Epithelial cell of proximal tubule (primary cell): ENCODE data around the gene SHISA8. TPM values are rescaled to one million over a fixed set of nuclear protein-coding genes. Genes with fewer than 3 reads are reported as not detected.

Experiments used
- DNase-seq: peaks from one replicate; pipeline ENCODE4 v3.0.0-alpha.2; 2011; ENCODE audit warnings: low read depth
- H3K4me3 ChIP-seq: 2 replicates; pipeline ENCODE4 v1.5.1; 2011; ENCODE audit warnings: low read depth, mild to moderate bottlenecking, low read length
- total RNA-seq: library from RNA; depleted of rRNA; stranded (reverse); fragments of >200 nt; gene quantifications from 2 replicates; pipeline ENCODE4 v1.2.3, GENCODE V29; 2015
- TF ChIP-seq, protein P1 (sequence below): conservative IDR thresholded peaks from 2 replicates; pipeline ENCODE4 v1.5.1; 2012; ENCODE audit warnings: low read depth, mild to moderate bottlenecking, low read length

Gene SHISA8
- total RNA-seq, 1 donor from 2014 or later, result not detected

DNA sequence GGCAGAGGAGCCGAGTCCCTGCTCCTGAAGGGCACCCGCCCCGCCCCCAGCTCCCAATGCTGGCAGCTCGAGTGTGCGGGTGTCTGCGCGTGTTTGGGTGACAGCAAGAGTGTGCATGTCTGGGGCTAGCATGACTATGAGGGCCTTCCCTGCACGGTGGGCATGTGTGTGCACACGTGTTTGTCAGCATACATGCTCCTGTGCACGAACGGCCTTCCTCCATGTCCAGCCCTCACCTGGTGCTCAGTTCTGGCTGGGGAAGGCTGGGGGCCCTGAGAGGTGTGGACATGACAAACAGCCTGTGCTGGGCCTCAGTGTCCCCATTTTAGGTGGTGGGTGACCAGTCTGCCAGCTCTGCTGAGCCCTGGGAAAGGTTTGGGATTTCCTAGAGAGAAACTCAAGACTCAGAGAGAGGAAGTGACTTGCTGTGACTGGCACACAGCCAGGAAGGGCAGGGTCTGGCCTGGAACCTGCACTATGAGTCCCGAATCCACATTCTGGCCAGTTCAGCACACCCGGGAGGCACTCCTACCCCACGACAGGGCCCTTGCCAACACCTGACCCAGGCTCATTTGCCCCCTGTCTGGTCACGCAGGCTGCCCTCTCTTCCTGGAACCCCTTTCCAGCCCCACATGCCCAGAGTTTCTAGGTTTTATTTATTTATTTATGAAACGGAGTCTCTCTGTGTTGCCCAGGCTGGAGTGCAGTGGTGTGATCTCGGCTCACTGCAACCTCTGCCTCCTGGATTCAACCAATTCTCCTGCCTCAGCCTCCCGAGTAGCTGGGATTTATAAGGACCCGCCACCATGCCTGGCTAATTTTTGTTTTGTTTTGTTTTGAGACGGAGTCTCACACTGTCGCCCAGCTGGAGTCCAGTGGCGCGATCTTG, 3.3 kb upstream of the SHISA8 start:
- TF ChIP-seq, protein P1, sequence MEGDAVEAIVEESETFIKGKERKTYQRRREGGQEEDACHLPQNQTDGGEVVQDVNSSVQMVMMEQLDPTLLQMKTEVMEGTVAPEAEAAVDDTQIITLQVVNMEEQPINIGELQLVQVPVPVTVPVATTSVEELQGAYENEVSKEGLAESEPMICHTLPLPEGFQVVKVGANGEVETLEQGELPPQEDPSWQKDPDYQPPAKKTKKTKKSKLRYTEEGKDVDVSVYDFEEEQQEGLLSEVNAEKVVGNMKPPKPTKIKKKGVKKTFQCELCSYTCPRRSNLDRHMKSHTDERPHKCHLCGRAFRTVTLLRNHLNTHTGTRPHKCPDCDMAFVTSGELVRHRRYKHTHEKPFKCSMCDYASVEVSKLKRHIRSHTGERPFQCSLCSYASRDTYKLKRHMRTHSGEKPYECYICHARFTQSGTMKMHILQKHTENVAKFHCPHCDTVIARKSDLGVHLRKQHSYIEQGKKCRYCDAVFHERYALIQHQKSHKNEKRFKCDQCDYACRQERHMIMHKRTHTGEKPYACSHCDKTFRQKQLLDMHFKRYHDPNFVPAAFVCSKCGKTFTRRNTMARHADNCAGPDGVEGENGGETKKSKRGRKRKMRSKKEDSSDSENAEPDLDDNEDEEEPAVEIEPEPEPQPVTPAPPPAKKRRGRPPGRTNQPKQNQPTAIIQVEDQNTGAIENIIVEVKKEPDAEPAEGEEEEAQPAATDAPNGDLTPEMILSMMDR, result no peak
- peak; percentile 1 for DNase-seq
- H3K4me3 ChIP-seq, result no peak overlapping the region

DNA sequence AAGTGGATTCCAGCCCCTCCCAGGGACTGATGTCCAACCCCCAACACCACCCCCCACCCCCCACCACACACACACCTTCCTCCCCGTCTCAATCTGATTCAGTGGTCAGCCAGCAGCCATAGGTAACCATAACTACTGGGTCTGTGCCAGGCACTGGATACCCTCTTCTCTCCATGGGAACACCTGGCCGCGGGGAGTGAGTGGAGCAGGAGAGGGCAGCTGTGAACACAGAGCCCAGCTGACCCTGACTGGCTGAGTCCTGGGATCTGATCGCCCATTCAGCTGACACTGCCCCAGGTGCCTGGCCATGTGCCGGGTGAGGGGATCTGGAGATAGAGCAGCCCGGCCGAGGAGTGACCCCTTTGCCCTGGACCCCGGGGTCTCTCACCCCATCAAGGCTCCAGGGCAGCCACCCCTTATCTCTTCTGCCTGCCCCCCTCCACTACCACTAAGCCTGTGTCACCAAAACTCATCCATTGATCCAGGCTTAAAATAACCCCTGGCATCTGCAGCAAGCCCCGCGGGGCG, 2.6 kb upstream of the SHISA8 start:
- TF ChIP-seq, protein P1, result no peak
- no peak for DNase-seq
- no peak overlapping the region for H3K4me3 ChIP-seq

DNA sequence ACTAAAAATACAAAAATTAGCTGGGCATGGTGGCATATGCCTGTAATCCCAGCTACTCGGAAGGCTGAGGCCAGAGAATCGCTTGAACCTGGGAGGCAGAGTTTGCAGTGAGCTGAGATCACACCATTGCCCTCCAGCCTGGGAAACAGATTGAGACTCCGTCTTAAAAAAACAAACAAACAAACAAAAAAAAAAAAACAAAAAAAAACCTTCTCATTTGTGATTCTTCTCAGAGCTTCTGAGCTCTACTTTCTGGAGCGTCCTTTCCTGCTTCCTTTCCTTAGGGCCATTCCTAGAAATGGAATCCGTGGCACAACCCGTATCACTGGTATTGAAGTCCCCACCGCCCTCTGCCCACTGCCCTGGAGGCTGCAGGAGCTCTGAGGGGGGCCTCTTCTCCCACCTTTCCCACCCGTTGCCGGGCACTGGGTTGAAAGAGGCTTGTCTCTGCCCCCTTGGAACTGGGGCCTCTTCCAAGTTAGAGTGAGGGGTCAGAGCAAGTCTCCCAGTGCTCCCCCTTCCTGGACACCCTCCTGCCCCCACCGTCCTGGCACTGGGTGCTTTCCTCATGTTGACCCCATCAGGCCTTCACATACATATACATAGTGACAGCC, 2.0 kb upstream of the SHISA8 start:
- no peak overlapping the region for H3K4me3 ChIP-seq
- TF ChIP-seq, protein P1, result no peak
- no peak for DNase-seq

DNA sequence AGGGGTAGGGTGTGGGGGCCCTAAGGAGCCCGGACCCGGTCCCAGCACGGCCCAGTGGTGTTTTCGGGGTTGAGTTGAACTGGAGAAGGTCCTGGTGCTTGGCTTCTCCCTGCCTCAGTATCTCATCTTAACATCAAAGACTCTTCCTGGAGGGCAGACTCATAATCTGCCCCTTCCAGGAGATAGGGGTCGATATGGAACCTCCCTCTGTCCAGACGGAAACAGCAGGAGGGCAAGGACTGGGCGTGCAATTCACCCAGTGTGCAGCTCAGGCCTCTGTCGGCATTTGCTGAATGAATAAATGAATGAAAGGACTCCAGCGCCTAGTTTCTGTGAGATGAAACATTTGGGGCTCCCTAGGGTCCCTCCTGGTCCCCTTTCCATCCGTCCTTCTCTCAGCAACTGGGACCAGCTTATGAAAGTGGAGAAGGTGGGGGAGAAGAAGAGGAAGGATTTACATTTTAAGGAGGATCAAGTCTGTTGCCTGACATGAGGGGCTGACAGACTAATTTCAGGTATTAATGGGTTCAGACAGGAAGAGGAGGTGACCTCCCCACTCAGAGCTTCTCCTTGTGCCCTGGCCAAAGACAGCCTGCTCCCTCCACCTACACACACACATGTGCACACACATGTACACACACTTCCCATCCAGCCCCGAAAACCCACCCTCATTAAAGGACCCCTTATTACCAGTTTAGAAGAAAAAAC, 1.1 kb upstream of the SHISA8 start:
- H3K4me3 ChIP-seq, result no peak overlapping the region
- no peak for DNase-seq
- TF ChIP-seq, protein P1, result no peak

DNA sequence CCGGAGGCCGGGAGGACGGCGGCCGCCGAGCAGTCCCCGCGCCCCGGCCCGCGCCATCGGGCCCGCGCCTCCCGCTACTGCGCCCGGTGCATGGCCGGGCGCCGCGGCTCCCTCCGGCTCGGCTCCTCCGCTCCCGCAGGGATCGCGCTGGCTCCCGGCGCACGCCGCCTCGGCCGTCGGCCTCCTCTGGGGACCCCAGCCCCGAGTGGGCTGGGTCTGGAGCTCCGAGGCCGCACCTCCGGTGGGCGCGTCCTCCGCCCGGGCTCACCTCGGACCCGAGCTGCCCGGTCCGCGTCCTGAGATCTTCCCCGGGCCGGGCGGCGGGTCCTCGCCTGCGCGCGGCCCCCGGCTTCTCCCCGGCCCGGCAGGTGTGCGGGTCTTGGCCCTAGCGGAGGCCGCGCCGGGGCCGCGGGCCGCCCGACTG, 251 bp downstream of the SHISA8 start:
- no peak overlapping the region for H3K4me3 ChIP-seq
- TF ChIP-seq, protein P1, result no peak
- DNase-seq, result no peak

DNA sequence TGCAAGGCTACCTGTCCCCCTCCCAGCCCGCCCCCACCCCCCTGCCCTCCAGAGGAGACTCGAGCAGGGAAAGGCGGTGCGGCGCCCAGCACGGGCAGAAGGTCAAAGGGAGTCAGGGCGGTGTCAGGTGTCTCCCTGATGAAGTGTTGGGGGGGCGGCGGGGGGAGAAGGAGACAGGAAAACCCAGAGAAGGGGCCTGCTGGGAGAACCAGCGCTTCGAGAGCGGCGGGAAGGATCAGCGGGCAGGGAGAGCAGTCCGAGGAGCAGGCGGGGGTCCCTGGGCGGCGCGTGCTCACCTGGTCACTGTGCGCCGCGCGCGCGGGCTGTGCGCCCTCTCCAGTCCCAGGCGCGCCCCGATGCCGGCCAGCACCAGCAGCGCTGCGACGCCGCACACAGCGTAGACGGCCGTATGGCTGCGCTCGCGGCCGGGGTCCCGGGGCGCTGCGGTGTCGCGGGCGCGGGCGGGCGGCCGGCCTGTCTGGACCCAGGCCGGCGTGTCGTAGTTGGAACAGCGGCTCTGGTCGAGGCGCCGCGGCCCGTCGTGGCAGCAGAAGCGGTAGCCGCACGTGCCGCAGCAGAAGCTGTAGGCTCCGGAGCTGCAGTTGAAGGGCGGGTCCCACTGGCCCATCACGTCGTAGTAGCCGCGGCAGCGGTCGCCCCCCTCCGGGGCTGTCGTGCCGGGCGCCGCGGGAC, 886 bp downstream of the SHISA8 start:
- H3K4me3 ChIP-seq, result no peak overlapping the region
- no peak for DNase-seq
- TF ChIP-seq, protein P1, result no peak
